GM12891 (cell line): Measurements from ENCODE around the gene ESAM.

Experiments
- PAX5 ChIP-seq: IDR thresholded peaks from 2 replicates; pipeline ENCODE4 v1.6.1; 2011; ENCODE audit warnings: low read length, moderate library complexity, mild to moderate bottlenecking; ENCODE audit not compliant: insufficient read depth, severe bottlenecking
- POLR2A ChIP-seq: IDR thresholded peaks from 2 replicates; pipeline ENCODE4 v1.6.1; 2011; ENCODE audit warnings: low read depth, low read length, control low read depth
- POLR2AphosphoS5 ChIP-seq: IDR thresholded peaks from 2 replicates; pipeline ENCODE4 v1.6.1; 2011; ENCODE audit warnings: low read depth, low read length, control low read depth
- POU2F2 ChIP-seq: IDR thresholded peaks from 2 replicates; pipeline ENCODE4 v1.6.1; 2011; ENCODE audit warnings: low read depth, mild to moderate bottlenecking, control low read depth, low read length, moderate library complexity
- SPI1 ChIP-seq: IDR thresholded peaks from 2 replicates; pipeline ENCODE4 v1.6.1; 2011; ENCODE audit warnings: low read depth, low read length, control low read depth
- TAF1 ChIP-seq: IDR thresholded peaks from 2 replicates; pipeline ENCODE4 v1.6.1; 2011; ENCODE audit warnings: low read depth, low read length, control low read depth

DNA sequence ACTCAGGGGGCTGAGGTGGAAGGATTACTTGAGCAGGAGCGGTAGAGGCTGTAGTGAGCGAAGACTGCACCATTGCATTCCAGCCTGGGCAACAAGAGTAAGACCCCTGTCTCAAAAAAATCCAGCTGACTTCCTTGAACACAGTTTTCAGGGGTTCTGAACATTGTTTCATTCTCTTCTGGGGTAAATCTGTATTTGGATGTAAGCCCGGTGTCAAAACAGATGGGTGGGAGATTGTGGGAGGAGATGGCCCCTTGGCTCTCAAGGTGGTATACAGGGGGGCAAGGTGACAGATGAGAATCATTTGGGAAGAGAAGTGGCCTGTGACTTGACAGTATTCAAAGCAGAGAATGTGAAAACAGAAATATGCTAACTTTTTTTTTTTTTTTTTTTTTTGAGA is 4.8 kb downstream of the ESAM start:
- TF ChIP-seq POLR2A: no peak
- no peak for TF ChIP-seq POLR2AphosphoS5
- no peak for TF ChIP-seq POU2F2
- TF ChIP-seq TAF1: no peak
- no peak for TF ChIP-seq SPI1
- no peak for TF ChIP-seq PAX5
